Mucosa of gallbladder (tissue), 1 donor: ENCODE data around the gene PFKFB2. TPM values are rescaled to one million over a fixed set of nuclear protein-coding genes. Genes with fewer than 3 reads are reported as not detected.
"Not testable (repeated sequence)": the region's sequence is repeated elsewhere in the genome, so short reads cannot be mapped to it uniquely, and the experiment has no call there.

Experiments
- DNase-seq: peaks from one replicate; pipeline ENCODE4 v3.0.0-alpha.2; 2020; ENCODE audit warnings: low spot score
- total RNA-seq: library from RNA; stranded (reverse); gene quantifications from one replicate; pipeline ENCODE4 v1.2.1, GENCODE V29; 2021
- donor health status: DM: no; HTN: no; CAD: no.

Gene PFKFB2
- total RNA-seq, 1 donor from 2014 or later, result 17.9 TPM

DNA sequence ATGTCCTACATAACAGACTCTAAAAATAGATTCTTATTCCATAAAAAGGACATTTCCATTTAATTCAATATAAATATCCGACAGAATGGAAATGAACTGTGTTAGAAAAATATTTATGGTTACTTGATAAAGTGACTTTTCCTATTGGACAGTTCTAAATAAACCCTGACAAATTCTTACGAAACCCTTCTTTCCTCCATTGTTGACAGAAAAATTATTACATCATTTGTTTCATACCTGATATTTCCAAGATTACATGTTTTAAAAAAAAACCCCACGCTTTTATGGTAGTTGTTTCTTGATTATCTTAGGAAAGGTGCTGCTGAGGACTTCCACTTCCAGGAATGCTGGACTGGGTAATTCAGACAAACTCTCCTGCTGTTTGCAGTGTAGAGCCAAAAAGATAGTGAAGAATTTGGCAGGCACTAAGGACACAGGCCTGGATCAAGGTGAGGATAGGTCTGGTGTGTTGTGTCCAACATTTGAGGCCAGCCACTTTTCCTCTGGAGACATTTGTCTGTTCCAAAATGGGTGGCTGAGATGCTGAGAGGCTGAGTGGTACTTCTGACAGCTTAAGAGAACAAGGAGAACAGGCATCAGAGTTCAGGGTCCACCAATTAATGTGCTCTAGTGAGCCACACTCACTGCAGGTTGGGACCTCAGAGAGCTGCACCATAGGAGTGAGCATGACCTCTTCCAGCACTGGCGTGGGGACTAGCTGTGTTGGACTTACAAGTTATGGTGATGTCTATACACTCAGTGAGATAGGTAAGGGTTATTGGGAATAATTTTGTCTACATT, 13.5 kb upstream of the PFKFB2 start:
- no peak for DNase-seq

DNA sequence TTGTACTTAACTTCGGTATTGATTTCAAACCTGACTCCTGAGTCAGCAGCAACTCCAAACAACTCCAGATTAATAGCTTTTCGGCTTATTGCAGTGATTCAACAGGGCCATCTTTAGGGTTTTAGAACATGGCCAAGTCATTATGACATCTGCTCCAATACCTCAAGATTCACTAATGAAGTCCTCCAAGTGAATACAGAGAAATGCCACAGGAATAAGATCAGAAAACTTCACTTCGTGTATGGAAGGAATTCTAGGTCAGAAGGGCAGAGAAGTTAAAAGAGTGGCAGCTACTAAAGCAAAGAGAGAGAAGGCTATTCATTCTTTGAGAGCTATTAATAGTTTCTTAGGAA, 12.9 kb upstream of the PFKFB2 start:
- DNase-seq, result no peak

DNA sequence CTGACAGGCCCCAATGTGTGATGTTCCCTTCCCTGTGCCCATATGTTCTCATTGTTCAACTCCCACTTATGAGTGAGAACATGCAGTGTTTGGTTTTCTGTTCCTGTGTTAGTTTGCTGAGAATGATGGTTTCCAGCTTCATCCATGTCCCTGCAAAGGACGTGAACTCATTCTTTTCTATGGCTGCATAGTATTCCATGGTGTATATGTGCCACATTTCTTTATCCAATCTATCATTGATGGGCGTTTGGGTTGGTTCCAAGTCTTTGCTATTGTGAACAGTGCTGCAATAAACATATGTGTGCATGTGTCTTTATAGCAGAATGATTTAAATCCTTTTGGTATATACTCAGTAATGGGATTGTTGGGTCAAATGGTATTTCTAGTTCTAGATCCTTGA, 11.7 kb upstream of the PFKFB2 start:
- not testable (repeated sequence) for DNase-seq

DNA sequence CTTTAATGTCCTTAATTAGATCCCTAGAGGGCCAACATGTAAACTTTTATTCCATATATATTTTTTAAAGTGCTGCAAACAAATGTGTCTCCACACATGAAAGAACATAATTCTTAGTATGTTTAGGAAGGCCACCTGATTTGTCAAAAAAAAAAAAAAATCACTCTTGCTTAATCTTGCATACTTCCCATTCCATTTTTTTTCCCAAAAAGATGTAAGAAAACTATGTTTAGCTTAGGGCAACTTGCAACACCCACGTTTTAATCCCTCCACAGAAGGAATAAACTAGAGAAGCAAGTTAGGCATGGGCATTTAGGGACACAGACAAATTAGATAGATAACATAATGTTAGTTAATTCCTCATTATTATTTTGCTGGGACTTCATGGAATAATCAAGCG, 7.6 kb upstream of the PFKFB2 start:
- DNase-seq, result no peak

DNA sequence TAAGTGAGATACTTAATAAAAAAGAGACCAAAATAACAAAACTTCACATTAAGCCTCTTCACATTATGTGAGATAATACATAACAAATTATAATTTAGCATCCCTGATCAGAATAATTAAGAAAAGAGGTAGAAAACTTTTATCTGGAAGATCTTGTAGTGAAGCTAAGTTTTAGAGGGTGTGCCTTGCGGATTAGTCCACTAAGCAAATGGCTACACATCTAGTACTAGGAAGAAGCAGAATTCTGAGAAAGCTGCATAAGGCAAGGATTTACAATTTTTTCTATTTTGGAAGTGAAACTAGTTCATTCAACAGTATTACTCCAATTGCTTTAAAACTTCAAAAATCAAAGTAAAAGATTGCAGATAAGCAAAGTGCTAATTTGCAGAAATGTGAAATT, 5.6 kb upstream of the PFKFB2 start:
- DNase-seq, result no peak

DNA sequence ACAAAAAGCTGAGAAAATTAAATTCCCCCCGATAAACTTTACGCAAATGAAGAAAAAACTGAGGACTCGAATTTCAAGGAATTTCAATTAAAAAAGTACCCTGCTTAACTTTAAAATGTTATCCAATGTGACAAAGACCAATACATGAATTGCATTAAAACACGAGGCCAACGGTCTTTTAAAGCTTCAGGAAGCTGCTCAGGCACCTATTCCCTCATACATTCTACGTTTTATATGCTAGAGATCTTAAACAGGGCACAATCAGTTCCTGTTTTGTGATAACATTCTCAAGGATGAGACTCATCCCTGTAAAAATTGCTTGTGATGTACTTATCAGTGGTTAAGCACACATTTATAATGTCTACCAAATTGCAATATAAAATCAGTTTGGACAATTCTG, 5.0 kb upstream of the PFKFB2 start:
- DNase-seq, result no peak

DNA sequence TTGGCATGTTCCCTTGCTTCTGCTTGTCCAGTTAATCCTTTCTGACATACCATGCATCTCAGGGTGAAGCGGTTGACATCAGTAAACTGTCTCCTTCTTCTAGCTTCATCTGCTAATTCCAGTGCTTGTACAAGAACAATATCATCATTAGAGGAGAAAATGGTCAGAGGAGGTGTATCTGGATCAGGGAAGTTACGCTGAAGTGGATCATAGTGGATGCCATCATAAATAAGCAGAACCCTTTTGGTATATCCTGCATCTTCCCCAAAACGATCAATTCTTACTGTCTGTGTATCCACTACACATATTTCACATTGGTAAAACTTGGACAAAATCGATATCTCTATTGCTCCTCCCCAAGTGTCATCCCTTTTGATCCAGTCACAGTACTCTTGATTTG, 4.0 kb upstream of the PFKFB2 start:
- DNase-seq, result no peak

DNA sequence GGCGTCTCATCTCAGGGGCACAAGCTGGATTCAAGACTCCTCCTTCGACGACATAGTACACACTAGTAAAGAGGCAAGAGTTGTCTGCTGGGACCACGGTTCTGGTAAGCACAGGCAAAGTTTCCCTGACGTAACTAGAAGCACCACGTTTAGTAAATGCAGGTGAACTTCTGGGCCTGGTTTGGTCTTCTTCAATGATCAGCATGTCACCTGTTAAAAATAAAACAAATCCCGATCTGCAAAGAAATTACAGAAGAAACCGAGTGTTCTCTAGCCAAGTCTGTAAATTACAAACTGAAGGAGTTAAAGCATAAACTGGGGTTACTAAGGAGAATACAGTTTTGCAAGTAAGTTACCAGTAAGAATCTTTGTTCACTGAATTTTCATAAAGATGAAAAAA, 3.6 kb upstream of the PFKFB2 start:
- no peak for DNase-seq

DNA sequence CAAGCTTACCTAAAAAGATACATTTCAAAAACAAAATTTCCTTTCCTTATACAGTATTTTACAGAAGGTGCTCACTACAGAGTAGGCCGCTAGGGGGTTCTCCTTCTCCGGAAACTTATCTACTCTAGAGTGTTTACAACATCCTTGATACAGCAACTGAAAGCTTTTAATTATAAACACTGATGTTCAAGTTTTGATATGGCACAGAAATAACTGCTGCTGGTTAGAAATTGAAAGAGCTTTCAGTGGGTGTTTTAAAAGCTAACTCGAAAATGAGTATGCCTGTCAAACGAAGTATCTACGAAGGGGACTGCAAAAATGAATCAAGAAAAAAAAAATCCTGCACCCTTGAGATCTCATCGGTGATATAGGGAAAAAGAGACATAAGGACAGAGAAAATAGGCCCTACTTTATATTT, 3.1 kb upstream of the PFKFB2 start:
- peak; percentile 62 for DNase-seq

DNA sequence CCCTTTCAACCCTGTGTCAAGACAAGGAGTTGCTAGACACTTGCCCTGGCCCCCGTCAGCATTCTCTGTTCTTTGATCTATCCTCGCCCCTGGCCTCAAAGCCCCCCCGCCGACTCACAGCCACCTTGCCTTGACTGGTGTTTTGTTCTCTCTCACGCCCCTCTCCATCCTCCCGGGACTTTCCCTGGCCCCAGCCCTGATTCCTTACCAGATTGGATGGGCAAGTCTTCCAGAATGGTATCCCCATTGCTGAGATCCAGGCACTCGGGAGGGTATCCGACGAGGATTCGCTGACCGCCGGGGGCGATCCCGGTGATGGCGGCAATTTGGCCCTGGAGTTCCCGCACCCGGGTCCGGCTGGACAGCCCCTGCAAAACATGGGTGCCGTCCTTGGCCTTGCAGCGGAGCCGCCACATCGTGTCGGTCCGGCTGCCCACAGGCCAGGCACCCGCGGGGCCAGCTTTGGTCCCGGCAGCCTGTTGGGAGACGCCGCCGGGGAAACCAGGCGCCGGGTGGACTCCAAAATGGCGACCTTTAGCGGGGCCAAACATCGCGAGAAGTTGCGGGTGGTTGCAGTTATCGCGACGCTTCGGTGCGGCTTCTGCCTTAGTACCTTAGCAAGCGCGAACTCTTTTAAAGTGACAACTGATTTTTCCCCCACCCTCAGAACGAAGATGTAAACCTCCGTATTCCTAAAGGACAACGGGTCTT, 2.4 kb upstream of the PFKFB2 start:
- peak; percentile 96 for DNase-seq

DNA sequence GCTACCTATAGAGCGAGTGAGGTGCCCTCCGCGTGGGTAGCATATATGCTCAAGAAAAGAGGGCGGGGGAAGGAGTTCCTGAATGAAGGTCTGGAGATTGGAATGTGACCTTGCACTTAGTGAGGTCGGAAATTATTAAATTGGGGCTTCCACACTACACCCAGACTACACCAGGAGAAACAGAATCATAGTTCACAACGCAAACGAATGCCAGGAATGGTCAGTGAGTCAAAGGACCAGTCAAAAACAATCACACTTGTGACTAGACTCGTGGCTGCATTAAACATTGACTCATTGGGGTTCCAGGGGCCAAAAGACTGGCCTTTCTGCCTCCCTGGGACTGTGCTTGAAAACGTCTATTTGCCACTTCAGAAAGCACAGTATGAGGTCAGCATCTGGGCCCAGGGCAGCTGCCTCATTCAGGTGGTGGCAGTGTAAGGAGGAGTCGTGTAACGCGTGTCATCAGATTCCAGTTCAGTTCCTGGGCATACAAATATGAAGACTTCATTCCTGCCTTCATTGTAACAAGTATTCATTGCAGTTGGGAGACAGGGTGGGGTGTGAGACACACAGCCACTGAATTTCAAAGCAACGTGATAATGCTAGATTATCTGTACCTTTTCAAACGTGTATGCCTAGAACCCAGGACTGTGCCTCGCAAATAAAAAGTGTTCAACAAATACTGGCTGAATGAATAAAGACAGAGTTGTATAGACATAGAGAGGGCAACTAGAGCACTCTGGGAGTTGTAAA, 1.7 kb upstream of the PFKFB2 start, which contains the start of gene YOD1:
TSS of gene YOD1 (minus strand) at position 18 of the 753 bp plus-strand sequence. CDS start 178 bp downstream, outside the sequence.
- peak; percentile 34 for DNase-seq

DNA sequence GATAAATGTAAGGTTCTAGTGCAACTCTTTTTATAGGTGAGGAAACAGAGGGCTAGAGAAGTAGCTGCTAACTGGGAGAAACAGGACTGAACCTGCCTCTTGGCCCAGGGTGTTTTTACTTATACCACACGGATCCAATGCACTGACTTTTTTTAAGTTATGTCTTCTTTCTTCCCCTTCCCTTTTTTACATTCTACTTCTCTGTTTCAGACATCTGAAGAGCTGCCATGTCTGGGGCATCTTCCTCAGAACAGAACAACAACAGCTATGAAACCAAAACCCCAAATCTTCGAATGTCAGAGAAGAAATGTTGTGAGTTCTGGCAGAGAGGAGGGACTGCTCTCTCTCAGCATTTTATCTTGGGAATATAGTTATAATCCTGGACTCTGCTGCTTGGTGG, 1.4 kb downstream of the PFKFB2 start:
- no peak for DNase-seq

DNA sequence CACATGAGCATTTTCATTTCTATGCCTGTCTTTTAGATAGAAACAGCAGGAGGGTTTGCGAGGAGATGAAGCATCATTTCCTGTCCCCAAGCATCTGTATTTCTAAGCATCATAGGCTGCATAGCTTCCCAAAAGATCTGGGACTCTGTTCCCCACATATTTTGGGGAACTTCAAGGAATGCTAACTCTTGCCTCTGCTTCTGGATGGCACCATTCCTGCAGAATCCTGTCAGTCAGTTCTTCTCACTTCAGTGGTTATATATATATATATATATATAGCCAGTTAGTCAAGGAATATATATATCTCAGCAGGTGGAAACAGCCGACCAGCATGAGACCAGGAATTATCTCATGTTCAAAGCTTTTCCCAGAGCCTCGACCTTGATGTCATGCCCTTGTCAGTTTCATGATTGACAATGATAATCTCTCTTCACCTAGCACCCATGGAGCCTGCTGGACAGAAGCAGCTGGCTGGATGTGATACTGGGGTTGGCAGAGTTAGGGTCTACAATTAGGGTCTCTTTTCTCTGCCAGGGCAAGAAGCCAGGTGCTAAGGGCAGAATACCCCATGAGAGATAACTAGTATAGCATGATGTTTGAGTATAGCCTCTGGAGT, 2.4 kb downstream of the PFKFB2 start:
- no peak for DNase-seq

DNA sequence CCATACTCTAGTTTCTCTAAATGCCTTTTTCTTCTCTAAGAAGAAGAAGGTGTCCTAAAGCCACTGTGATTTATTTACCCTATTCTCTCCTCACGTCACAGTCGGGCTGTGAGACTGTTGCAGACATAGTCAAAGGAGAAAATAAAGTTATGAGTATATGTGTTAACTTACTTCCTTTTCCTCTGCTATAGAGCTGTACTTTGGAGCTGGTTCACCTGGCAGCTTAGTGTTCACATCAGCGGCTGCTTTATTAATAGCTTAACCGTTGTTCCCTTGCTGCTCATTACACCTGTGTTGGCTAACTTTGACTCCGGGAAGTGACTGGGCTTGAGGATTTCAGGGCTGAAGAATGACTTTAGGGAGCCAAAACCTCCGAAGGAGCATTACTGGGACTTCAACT, 3.6 kb downstream of the PFKFB2 start:
- DNase-seq, result peak; percentile 49

DNA sequence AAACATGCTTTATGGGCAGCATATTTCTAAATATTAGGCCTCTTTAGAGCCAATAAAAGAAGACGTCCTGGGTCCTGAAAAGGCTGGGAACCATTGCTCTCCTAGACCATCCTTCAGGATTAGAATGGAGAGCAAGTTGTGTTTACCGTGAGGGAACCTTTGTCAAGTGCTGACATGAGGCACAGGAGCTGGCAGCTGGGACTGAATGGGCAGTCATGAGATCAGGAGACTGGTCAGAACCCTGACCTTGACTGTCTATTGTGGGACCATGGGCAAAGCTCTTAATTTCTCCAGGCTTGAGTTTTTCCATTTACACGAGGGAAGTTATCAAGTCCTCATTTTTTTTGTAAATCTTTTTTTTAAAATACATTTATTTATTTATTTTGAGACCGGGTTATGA, 5.2 kb downstream of the PFKFB2 start:
- DNase-seq, result no peak

DNA sequence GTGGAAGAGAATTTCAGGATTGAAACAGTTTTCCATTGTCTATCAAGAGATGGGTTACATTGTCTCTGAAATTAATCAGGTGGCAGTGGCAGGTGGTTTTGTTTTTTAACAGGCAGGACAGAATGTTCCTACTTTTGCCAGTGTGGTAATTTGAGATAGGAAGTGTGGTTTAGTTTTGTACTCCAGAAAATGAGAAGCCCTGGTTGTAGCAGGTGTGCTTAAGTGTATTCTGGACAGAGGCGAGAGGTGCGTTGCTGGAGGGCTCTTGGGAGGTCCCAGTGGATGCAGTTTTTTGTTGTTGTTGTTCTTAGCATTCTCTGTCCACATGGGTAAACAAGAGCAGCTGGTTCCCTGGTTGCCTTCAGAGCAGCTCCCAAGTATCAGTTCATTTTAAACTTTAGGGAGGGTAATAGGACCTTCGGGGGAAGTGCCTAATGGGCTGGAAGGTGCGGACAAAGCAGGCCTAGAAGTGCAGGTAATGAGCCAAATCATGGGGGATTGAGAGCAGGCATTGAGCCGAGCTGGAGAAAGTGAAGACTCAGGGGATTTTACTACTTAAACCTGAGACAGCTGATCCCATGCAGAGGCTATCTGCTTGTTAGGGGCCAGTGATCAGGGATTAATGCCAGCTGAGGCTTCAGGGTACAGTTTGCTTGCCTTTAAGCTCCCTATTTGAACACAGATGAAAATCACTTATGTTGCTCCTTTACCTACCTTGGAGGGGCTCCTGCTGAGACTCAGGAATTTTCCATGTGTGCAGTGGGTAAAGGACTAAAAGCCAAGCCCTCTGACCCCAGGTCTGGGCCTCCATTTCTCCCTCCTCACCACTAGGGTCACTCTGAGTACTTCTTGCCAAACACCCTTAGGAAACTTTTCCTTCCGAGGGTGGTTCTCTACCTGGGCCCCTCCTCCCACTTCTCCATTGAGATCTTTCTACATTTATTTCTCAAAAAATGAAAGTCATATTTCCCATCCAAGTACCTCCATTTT, 6.1 kb downstream of the PFKFB2 start:
- no peak for DNase-seq

DNA sequence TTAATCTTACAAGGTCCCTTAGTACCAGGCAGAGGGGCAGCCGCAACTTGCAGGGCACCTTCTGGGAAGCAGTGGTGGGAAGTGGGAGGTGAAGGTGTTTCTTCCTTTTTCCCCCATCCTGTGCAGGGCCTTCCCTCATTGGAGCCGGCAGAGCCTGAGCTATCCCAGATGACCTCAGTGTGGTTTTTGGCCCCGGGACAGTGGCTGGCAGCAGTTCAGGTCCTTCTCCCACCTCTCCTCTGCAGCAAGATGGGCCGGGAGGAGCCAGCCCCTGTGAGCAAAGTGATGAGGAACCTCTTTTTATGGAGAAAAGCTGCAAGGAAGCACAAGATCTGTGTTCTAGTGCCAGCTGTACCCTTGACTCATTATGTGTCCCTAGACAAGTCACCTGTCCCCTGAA, 6.8 kb downstream of the PFKFB2 start:
- no peak for DNase-seq

DNA sequence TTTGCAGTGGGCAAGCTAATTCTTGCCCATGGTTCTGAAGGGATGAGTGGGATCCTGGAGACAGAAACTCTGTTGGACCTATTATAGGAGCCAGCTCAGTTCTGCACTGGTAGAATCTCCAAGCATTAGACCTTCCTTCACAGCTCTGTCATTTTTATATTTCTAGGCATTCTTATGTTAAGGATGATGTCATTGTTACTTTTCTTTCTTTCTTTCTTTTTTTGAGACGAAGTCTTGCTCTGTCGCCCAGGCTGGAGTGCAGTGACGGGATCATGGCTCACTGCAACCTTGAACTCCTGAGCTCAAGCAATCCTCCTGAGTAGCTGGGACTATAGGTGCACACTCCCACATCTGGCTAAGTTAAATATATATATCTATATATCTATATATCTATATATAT, 7.5 kb downstream of the PFKFB2 start:
- no peak for DNase-seq

DNA sequence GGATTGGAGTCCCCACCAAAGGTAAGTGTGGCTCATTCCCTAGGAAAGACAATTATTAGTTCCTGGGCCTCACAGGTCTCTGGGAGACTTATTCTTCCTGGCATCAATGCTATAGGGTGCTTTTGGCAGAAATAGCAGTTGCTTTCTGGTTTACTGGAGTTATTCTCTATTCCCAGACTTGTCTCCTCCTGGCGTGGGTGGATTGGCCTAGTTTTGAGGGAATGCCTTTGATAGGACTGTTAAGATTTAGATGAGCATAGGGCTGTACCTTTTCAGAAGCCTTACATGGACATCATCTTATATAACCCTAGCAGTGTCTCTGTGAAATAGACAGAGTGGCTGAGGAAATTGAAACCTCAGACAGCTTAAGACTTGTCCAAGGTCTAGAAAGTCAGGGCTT, 9.0 kb downstream of the PFKFB2 start:
- no peak for DNase-seq

DNA sequence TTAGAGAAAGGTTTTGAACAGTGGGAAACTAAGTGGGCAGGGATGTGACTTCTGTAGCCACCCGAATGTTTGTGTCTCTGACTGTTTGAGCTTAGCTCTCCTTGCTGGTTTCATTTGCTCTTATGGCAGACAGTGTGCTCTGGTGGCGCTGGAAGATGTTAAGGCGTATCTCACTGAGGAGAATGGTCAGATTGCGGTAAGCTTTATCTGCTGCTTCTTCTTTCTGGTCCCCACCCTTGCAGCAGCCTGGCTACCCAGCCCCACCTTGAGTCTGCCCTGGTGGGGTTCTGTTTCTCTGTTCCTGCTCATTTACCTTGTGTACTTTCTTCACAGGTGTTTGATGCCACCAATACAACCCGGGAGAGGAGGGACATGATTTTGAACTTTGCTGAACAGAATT, 9.9 kb downstream of the PFKFB2 start:
- no peak for DNase-seq

DNA sequence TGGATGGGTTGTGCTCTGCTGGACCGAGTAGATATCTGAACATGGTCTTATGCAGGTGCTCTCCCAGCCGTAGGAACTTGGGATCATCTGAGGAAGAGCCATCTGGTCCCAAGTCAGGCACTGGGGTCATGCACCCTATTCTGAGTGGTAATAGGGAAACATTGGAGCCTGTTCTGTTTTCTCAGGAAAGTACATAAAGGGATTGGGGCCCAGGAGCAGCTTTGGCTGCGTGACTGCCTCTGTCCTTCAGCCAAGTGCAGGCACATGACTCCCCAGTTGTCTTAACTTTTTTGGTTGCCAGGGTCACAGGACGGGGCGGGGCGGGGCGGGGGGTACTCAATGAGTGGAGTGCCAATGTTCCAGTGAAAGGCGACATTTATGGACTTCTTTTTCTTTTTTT, 11.5 kb downstream of the PFKFB2 start:
- DNase-seq, result no peak
